ELF-1 (cell line): ENCODE measurements around the gene CCZ1.
A peak's percentile ranks its signal among the peaks of the same experiment; 100 is the strongest.
"Not testable (repeated sequence)": the region's sequence is repeated elsewhere in the genome, so short reads cannot be mapped to it uniquely, and the experiment has no call there.

Experiments
- DNase-seq: peaks from one replicate; pipeline ENCODE4 v3.0.0-alpha.2; 2016; ENCODE audit warnings: low read depth, low spot score

CCZ1 gene

GRCh38 chr7:5908835-5909234 is 10.3 kb downstream of the CCZ1 start:
- DNase-seq = not testable (repeated sequence)

DNA sequence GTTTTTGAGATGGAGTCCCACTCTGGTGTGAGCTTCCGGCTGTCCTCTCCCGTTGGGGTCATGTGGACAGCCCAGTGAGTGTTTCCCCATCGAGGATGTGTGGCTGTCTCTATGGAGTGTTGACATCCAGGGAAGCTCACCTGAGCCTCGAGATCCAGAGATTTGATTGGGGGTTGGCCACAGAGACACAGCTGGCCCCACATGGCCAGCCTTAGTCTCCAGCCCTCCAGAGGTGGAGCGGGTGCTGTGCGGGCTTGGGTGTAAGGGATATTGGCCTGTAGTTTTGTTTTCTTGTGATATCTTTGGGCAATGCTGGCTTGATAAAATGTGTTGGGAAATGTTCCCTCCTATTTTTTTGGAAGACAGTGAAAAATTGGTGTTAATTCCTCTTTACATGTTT is 18.0 kb downstream of the CCZ1 start:
- not testable (repeated sequence) for DNase-seq

DNA sequence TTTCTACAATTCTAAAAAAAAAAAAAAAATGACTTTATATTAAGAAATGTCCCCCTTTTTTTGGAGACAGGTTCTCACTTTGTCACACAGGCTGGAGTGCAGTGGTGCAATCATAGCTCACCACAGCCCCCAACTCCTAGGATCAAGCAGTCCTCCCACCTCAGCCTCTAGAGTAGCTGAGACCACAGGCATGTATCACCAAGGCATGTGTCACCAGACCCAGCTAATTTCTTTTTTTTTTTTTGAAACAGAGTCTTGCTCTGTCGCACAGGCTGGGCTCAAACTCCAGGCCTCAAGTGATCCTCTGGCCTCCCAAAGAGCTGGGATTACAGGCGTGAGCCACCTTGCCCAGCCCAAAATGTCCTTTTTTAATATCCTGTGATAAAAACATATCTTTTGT is 25.6 kb downstream of the CCZ1 start:
- DNase-seq = not testable (repeated sequence)

DNA sequence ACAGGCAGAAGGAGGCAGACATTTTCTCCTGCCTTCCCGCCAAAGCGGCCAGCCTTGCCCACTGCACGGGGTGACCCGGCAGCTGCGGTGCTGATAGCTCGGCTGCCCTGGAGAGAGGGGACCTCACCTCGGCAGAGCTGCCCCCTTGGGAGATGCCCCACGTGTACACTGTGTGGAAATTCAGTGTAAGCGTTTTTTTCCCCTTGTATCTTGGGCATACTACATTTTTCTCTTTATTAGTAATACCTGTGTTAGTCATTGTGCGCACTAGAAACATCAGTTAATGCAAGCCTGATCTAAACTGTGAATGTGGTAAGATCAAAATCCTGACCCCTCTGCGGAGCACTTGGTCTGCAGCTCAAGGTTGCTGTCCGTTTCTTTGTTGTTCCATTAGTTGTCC is 26.1 kb downstream of the CCZ1 start:
- not testable (repeated sequence) for DNase-seq

DNA sequence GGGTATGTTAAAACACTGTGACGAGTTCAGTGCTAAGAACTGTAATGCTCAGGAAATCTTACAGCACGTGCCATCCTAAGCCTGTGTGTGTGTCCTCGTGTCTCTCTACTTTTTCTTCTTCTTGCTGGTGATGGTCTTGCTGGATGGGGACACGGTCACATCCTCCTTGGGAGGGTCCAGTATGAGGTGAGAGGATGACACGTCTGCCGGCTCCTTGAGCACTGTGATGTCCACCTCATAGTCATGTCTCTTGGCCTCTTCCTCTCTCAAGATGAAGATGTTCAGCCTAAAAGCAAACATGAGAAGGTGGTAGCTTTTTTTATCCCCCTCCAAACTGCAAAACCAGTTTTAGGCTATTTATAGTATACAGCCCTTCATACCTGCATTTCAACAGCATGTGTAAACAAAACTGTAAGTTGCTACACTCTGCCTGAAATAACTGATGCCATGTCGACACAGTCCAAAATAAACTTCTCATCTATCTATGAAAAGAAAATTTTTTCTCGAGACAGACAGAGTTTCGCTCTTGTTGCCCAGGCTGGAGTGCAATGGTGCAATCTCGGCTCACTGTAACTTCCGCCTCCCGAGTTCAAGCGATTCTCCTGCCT is 27.8 kb downstream of the CCZ1 start:
- not testable (repeated sequence) for DNase-seq

DNA sequence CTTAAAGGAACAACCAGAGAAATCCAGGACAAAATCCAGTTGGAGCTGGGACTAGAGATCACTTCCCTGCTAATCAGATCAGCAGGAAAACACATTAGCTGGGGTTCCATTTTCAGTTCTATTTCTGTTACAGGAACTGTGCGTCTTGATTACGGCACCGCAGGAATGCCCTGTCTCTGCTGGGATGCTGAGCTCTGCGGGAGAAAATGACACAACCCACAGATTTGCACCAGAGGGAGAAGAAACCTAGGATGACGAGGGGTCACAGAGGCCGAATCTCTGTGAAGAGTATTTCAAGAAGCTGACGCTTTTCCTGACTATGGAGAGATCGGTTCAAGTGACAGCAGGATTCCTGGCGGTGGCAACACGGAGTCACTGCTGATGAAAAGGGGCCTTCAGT is 31.8 kb downstream of the CCZ1 start:
- DNase-seq = not testable (repeated sequence)

DNA sequence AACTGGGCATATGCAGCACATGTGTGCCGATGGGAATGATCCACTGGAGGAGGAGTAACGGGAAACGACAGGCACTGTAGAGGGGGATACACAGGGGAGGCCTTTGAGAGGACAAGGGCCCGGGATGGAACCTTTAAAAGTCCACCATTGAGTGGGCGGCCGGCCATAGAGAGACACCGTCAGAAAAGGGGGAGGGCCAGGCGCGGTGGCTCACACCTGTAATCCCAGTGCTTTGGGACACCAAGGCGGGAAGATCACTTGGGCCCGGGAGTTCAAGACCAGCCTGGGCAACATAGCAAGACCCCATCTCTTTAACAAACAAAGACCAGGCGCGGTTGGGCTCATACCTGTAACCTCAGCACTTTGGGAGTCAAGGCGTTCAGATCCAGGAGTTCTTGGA is 32.7 kb downstream of the CCZ1 start:
- DNase-seq = not testable (repeated sequence)

GRCh38 chr7:5931905-5932644 is 33.5 kb downstream of the CCZ1 start:
- DNase-seq = not testable (repeated sequence)

- DNase-seq = not testable (repeated sequence)
Measured at GRCh38 chr7:5934945-5935450, 36.5 kb downstream of the CCZ1 start.

GRCh38 chr7:5963205-5963604 is 64.7 kb downstream of the CCZ1 start:
- not testable (repeated sequence) for DNase-seq

DNA sequence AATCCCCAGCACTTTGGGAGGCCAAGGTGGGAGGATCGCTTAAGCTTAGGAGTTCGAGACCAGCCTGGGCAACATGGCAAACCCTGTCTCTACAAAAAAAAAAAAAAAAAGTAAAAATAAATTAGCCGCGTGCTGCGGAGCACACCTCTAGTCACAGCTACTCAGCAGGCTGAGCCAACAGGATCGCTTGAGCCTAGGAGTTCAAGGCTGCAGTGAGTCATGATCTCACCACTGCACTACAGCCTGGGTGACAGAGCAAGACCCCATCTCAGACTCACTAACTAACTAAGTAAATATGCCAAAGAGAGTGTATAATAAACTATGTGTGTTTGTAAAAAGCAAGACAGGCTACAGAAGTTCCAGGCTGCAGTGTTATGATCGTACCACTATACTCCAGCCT is 65.3 kb downstream of the CCZ1 start:
- not testable (repeated sequence) for DNase-seq

- DNase-seq = peak; percentile 31
Measured at GRCh38 chr7:5970347-5970911, 71.9 kb downstream of the CCZ1 start, which contains the start of gene RSPH10B. RSPH10B (minus strand) TSS chr7:5970689; CDS start chr7:5967116, 3,573 bp downstream.

GRCh38 chr7:5973580-5973979 is 75.0 kb downstream of the CCZ1 start:
- DNase-seq = not testable (repeated sequence)
